Left ventricle myocardium inferior (tissue), 1 donor: ENCODE data around the gene INCA1. TPM values are rescaled to one million over a fixed set of nuclear protein-coding genes. Genes with fewer than 3 reads are reported as not detected.

Source experiments
- DNase-seq: peaks from one replicate; pipeline ENCODE4 v3.0.0-alpha.2; 2020
- H3K27ac ChIP-seq: fragments of 200-600 bp; replicated peaks from 2 replicates; pipeline ENCODE4 v1.8.0; 2021
- H3K27me3 ChIP-seq: fragments of 200-600 bp; 2 replicates; pipeline ENCODE4 v1.8.0; 2021; ENCODE audit warnings: low read depth
- H3K36me3 ChIP-seq: fragments of 200-600 bp; 2 replicates; pipeline ENCODE4 v1.8.0; 2021
- H3K4me1 ChIP-seq: fragments of 200-600 bp; 2 replicates; pipeline ENCODE4 v1.8.0; 2021
- H3K4me3 ChIP-seq: fragments of 200-600 bp; 2 replicates; pipeline ENCODE4 v1.8.0; 2021; ENCODE audit warnings: mild to moderate bottlenecking, moderate library complexity
- H3K9me3 ChIP-seq: fragments of 200-600 bp; replicated peaks from 2 replicates; pipeline ENCODE4 v1.8.0; 2021
- CTCF ChIP-seq: fragments of 200-600 bp; IDR thresholded peaks from 2 replicates; pipeline ENCODE4 v1.8.0; 2021; ENCODE audit warnings: antibody characterized with exemption, mild to moderate bottlenecking, borderline replicate concordance
- intact Hi-C: fragments of 100-400 bp; cut with micrococcal nuclease; formaldehyde crosslinking; loops from one replicate; pipeline ENCODE4 v1.11.0; 2022
- total RNA-seq: library from RNA; stranded (reverse); fragmentation: NEBNext Ultra II Directional; extraction: Animal tissue kit (Norgen Biotek cat#: 25700); gene quantifications from one replicate; pipeline ENCODE4 v1.2.1, GENCODE V29; 2021
- donor health status: DM: no; HTN: yes; CAD: no; lungs with severe emphysema.

The INCA1 gene
- total RNA-seq, 1 donor from 2014 or later, result 3.1 TPM

- Histone ChIP-seq H3K27me3 (no peaks in the 10 kb centered on the region), H3K4me3 (peak overlapping the region; percentile 99), H3K36me3 (peaks cover 51% of the 10 kb centered on the region), H3K9me3 (no peaks in the 10 kb centered on the region), H3K4me1 (peaks cover 92% of the 10 kb centered on the region), H3K27ac (peak overlapping the region; percentile 100)
- no peak for TF ChIP-seq CTCF
- intact Hi-C loops, result no loop called here
- DNase-seq, result no peak
Measured at GRCh38 chr17:4945944-4946280, 51.4 kb downstream of the INCA1 start.

GRCh38 chr17:4945176-4945943 is 52.0 kb downstream of the INCA1 start:
- DNase-seq, result peak; percentile 72
- peaks cover 51% of the 10 kb centered on the region for H3K36me3 ChIP-seq

GRCh38 chr17:4944554-4945175 is 52.7 kb downstream of the INCA1 start:
- DNase-seq, result no peak
- Histone ChIP-seq H3K4me3 (peak overlapping the region; percentile 99), H3K4me1 (peaks cover 89% of the 10 kb centered on the region), H3K9me3 (no peaks in the 10 kb centered on the region), H3K27me3 (no peaks in the 10 kb centered on the region), H3K36me3 (peaks cover 51% of the 10 kb centered on the region), H3K27ac (peak overlapping the region; percentile 100)
- intact Hi-C loops, result no loop called here
- no peak for TF ChIP-seq CTCF

More at GRCh38 chr17:4945176-4945943, 52.0 kb downstream of the INCA1 start:
- H3K4me1 ChIP-seq, result peaks cover 92% of the 10 kb centered on the region
- no peaks in the 10 kb centered on the region for H3K27me3 ChIP-seq
- H3K9me3 ChIP-seq, result no peaks in the 10 kb centered on the region
- TF ChIP-seq CTCF, result no peak
- H3K27ac ChIP-seq, result peak overlapping the region; percentile 100
- H3K4me3 ChIP-seq, result peak overlapping the region; percentile 99
- intact Hi-C loops, result no loop called here

GRCh38 chr17:4944163-4944553 is 53.2 kb downstream of the INCA1 start:
- TF ChIP-seq CTCF, result no peak
- Histone ChIP-seq H3K9me3 (no peaks in the 10 kb centered on the region), H3K27me3 (no peaks in the 10 kb centered on the region), H3K27ac (peak overlapping the region; percentile 100), H3K36me3 (peaks cover 51% of the 10 kb centered on the region), H3K4me3 (peak overlapping the region; percentile 99), H3K4me1 (peaks cover 89% of the 10 kb centered on the region)
- no peak for DNase-seq
- intact Hi-C loops, result no loop called here

- Histone ChIP-seq H3K4me3 (no peak overlapping the region), H3K4me1 (peaks cover 94% of the 10 kb centered on the region), H3K36me3 (peaks cover 60% of the 10 kb centered on the region), H3K27ac (no peak overlapping the region), H3K27me3 (no peaks in the 10 kb centered on the region), H3K9me3 (no peaks in the 10 kb centered on the region)
- intact Hi-C loops, result no loop called here
- TF ChIP-seq CTCF, result no peak
- no peak for DNase-seq
Measured at GRCh38 chr17:4942760-4943508, 54.4 kb downstream of the INCA1 start.
